HG02870 (cell line): ENCODE data around the gene TXNL4A.
"Not testable (repeated sequence)": the region's sequence is repeated elsewhere in the genome, so short reads cannot be mapped to it uniquely, and the experiment has no call there.

Source experiments
- ATAC-seq: cut with Tn5 transposase; IDR thresholded peaks from one replicate; pipeline ENCODE4 v1.9.1; 2021; ENCODE audit warnings: mild to moderate bottlenecking, moderate library complexity; ENCODE audit not compliant: unreplicated experiment

TXNL4A gene

DNA sequence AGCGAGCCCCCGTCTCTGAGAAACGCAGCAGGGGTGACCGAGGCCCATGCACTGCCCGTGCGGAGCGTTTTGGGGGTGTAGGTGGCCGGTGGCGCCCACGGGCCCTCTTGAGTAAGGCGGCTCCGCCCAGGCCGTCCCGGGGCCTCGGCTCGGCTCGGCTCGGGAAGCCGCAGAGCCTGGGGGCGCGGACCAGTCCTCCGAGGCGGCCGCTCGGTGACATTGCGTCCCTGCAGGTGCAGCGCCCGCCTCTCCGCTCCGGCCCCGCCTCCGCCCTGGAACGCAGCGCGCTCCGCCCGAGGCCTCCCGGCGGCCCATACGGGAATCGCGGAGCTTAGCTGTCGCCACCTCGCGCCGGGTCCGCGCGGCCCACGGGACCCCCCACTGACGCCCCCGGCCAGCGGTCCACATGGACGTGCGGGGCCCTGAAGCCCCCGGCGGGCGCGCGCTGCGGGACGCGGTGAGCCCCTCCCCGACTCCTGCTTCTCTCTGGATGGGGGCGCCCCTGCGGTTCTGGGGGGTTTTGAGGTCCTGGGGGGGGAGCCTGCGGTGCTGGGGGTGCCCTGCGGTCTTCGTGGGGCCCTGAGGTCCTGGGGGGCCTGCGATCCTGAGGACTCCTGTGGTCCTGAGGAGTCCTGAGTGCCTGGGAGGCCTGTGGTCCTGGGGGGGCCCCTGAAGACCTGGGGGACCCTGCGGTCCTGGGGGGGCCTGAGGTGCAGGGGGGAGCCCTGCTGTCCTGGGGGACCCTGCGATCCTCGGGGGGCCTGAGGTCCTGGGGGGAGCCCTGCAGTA lies 23.8 kb downstream of the TXNL4A start, which contains the start of gene HSBP1L1:
Gene HSBP1L1, plus strand, starts transcription at position 314 of the 789 bp plus-strand sequence. Its CDS starts 93 bp downstream, at position 407.
- peak; percentile 42 for ATAC-seq

DNA sequence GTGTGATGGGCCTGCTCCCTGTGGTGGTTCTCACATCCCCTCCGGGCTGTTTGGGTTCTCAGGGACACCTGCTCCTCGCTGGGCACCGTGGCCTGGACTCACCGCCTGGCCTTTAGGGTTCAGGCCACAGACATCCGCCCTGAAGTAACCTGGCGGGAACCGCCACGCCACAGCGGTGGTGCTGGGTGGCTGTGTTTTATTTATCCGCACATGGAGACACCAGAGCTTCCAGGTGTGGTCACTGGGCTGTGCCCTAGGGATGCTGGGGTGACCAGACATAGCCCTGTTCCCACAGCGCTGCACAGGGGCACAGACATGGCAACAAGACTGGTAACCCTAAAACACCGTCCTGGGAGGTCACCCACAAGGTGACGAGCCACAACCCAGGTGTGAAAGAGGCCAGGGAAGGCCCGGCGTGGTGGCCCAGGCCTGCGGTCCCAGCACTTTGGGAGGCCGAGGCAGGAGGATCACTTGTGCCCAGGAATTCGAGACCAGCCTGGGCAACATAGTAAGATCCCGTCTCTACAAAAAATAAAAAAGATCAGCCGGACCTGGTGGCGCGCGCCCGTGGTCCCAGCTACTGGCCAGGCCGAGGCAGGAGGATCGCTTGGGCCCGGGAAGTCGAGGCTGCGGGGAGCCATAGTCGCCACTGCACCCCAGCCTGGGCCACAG lies 24.6 kb downstream of the TXNL4A start:
- no peak for ATAC-seq

DNA sequence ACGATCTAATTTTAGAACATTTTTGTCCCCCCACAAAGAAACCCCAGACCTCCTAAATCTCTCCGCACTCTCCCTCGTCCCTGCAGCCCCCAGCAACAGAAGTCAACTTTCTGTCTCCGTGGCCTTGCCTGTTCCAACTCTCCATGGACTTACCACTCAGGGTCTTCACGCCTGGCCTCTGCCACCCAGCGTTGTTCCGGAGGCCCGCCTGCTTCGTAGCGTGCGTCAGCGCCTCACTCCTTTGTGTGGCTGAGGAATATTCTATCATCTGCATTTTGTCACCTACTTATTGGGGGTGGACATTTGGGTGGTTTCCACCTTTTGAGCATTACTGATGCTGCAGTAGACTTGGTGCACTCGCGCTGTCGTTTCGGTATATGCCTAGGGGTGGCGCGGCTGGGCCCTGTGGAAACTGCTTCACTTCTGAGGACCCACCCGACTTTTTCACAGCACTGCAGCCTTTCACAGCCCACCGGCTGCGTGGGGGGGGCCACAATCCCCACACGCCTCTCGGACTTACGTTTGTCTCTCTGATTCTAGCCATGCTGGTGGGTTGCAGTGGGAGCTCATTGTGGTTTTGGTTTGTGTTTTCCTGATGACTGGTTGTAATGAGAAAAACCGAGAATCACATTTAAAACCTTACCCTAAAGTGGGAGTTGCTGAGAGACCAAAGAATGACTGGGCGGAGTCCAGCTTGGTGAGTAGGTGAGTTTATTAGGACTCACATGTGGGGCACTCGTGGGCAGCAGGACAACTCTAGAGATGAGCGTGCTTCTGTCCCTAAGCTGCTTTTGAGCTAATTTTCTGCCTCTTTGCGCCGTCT lies 25.3 kb downstream of the TXNL4A start:
- peak; percentile 63 for ATAC-seq

DNA sequence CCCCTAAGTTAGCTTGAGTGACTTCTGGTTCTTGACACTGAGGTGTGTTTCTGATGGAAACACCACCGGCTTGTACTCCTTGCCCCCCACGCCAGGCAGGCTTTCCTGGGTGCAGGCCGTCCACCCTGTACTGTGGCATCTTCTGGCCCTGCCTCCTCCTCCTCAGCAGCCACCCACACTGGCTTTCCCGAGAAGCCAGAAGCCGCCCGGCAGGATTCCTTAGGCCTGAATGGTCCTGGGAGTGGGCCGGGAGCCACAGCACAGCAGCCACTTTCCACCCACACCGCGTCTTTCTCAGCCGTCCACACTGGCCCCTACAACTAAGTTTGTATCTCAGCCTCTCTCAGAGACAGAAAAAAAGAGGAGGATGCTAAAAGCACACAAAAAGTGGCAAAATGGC lies 26.1 kb downstream of the TXNL4A start:
- no peak for ATAC-seq

DNA sequence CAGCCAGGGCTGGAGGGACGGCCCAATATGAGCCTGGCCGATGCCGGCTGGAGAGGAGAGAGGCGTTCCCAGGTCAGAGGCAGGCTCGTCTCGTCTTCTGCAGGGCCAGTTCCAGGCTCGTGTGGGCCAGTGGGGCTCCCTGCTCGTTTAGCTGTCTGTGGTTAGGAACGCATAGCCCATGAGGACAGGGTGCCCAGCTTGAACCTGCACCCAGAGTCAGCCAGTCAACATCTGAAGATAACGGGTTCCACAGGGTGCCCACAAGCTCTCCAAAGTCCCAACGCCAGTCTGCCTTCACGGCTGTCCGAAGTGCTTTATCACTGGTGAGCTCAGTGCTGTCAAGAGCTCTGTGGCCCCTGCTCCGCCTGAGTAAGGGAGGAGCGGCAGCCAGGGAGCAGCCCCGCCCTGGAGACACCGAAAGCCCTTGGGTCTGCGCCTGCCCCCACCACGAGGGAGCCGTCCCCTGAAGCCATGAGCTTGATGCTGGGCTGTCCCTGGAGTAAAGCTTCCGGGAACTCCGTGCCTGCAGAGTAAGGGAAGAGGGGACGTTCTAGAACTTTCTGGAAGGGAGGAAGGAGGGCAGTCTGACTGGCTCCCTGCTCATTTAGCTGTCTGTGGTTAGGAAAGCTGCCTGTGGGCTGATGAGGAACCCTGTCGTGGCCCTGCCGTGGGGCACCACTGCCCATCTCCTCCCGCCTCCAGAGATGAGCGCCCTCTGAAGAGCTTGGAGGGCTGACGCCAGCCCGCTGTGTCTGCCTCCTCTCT lies 26.7 kb downstream of the TXNL4A start:
- no peak for ATAC-seq

DNA sequence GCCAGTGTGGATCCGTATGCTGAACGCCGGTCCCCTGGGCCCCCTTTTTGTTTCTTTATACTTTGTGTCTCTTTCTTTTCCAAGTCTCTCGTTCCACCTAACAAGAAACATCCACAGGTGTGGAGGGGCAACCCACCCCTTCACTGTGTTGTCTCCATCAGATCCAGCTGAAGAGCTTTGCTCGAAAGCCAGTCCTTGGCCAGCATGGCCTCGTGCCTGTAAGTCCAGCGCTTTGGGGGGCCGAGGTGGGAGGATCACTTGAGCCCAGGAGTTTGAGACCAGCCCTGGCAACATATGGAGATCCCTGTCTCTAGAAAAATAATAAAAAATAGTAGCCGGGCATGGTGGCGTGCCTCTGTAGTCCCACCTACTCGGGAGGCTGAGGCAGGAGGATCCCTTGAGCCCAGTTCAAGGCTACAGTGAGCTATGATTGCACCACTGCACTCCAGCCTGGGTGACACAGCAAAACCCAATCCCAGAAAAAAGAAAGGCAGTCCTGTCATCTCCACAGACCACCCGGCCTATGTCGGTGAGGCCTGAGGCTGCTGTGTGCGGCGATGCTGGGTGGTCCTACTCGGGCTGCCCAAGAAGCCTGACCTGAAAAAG lies 27.3 kb downstream of the TXNL4A start:
- no peak for ATAC-seq

DNA sequence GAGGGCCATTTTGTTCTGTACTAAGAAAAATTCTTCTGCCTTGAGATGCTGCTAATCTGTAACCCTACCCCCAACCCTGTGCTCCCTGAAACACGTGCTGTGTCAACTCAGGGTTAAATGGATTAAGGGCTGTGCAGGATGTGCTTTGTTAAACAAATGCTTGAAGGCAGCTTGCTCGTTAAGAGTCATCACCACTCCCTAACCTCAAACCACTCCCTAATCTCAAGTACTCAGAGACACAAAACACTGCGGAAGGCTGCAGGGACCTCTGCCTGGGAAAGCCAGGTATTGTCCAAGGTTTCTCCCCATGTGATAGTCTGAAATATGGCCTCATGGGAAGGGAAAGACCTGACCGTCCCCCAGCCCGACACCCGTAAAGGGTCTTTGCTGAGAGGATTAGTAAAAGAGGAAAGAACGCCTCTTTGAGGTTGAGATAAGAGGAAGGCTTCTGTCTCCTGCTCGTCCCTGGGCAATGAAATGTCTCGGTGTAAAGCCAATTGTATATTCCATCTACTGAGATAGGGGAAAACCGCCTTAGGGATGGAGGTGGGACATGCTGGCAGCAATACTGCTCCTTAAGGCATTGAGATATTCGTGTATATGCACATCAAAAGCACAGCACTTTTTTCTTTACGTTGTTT lies 28.1 kb downstream of the TXNL4A start:
- not testable (repeated sequence) for ATAC-seq

DNA sequence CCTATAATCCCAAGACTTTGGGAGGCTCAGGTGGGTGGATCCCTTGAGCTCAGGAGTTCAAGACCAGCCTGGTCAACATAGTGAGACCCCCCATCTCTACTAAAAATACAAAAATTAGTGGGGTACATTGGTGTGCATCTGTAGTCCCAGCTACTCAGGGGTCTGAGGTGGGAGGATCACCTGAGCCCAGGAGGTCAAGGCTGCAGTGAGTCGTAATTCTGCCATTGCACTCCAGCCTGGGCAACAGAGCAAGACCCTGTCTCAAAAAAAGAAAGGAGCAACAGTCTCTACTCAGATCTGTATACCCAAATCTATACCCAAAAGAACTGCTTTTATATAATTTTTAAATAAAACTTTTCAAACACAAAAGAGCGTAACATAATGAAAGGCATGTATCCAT lies 29.4 kb downstream of the TXNL4A start:
- no peak for ATAC-seq

DNA sequence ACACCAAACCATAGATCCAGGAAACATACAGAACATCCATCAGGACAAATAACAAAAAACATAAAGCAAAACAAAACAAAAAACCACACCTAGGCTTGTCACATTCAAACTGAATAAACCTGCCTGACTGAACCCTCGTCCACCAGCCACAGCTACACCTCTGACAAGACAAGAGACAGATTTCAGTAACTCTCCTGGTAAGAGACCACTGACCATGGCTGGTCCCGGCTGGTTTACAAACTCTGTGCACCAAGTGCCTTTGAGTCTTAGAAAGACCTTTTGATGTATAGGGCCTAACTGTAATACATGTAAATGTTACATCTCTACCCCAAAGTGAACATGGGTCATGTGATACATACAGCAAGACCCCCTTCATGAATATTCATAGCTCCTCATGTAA lies 32.1 kb downstream of the TXNL4A start:
- no peak for ATAC-seq

DNA sequence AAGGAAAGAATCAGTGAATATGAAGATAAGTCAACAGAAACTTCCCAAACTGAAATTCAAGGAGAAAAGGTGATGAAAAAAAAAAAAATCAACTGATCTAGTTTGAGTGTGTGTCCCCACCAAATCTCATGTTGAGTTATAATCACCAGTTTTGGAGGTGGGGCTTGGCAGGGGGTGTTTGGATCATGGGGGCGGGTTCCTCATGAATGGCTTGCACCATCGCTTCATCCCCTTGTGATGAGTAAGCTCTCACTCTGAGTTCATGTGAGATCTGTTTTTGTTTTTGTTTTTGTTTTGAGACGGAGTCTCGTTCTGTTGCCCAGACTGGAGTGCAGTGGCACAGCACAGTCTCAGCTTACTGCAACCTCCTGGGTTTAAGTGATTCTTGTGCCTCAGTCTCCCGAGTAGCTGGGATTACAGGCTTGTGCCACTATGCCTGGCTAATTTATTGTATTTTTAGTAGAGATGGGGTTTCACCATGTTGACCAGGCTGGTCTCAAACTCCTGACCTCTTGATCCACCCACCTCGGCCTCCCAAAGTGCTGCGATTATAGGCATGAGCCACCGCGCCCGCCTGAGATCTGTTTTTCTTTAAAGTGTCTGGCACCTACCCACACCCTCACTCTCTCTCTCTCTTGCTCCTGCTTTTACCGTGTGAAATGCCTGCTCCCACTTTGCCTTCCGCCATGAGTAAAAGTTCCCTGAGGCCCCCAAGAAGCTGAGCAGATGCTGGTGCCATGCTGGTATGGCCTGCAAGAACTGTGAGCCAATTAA lies 32.9 kb downstream of the TXNL4A start:
- no peak for ATAC-seq

DNA sequence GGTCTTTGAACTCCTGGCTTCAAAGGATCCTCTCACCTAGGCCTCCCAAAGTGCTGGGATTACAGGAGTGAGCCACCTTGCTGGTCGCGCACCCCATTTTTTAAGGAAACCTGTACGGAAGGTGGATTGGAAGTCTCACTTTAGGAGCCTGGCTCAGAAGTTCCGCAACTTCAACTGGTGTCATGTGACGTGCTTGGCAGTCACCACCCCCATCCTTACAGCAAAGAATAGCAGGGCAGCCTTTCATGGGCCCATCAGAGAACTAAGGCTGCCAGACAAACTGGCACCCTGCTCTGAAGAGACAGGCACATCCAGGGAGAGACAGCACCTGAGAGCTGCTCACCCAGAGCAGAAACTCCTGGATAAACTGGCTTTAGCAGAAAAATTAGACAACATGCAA lies 33.6 kb downstream of the TXNL4A start:
- ATAC-seq: no peak

DNA sequence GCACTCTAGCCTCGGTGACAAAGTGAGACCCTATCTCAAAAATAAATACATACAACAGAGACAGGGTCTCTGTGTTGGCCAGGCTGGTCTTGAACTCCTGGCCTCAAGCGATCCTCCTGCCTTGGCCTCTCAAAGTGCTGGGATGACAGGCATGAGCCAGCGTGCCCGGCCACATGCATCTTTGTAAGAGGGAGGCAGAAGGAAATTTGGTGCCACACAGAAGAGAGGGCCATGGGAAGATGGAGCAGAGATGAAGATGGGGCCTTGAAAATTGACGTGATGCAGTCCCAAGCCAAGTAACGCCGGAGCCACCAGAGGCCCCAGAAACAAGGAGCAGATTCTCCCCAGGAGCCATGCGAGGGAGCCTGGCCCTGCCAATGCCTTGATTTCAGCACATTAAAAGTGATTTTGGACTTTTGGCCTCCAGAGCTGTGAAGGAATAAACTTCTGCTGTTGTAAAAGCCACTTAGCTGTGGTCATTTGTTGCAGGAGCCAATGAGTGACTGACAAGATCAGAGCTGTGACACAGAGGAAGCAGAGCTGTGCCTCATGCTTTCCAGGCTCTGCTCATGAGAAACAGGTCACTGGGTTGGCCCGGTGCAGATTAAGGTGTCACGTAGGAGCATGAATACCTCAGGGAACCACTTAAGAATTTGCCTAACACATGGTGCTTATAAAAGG lies 34.3 kb downstream of the TXNL4A start:
- ATAC-seq: no peak

DNA sequence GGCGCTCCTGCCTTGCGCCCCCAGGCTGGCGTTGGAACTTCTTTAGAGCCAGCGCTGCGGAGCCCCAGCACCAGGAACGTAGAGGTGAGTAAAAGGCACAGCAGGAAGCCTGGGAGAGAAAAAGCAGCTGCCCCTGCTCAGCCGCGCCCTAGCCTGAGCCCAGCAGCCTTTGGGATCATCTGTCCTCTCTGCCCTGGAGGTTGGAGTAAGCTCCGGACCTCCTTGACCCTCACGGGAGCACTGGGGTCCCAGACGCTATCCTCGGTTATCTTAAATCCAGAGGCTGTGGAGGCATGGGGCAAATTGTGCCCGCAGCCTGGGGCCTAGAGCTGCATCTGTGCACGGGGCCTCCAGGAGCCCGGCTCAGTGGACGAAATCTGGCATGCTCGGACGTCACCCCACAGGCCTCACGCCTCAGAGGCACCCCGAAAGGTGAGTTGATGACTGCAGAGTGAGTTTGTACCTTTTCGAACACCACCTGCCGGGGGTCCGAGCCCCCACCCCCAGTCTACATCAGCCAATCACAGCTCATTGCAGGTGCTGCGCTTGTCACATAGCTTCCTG lies 35.3 kb downstream of the TXNL4A start:
- no peak for ATAC-seq

DNA sequence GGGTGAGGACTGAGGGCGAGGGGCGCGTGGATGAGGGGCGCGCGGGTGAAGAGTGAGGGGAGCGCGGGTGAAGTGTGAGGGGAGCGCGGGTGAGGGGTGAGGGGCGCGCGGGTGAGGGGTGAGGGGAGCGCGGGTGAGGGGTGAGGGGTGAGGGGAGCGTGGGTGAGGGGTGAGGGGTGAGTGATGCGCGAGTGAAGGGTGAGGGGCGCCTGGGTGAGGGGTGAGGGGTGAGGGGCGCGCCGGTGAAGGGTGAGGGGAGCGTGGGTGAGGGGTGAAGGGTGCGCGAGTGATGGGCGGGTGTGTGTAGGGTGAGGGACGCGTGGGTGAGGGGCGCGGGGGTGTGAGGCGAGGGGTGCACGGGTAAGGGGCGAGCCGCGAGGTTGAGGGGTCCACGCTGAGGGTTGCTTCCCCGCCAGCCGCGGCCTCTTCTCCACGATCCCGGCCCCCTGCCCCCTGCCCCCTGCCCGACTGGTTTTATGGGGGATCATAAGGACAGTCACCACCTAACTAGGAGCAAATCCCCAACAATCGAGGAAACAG lies 35.8 kb downstream of the TXNL4A start:
- no peak for ATAC-seq

DNA sequence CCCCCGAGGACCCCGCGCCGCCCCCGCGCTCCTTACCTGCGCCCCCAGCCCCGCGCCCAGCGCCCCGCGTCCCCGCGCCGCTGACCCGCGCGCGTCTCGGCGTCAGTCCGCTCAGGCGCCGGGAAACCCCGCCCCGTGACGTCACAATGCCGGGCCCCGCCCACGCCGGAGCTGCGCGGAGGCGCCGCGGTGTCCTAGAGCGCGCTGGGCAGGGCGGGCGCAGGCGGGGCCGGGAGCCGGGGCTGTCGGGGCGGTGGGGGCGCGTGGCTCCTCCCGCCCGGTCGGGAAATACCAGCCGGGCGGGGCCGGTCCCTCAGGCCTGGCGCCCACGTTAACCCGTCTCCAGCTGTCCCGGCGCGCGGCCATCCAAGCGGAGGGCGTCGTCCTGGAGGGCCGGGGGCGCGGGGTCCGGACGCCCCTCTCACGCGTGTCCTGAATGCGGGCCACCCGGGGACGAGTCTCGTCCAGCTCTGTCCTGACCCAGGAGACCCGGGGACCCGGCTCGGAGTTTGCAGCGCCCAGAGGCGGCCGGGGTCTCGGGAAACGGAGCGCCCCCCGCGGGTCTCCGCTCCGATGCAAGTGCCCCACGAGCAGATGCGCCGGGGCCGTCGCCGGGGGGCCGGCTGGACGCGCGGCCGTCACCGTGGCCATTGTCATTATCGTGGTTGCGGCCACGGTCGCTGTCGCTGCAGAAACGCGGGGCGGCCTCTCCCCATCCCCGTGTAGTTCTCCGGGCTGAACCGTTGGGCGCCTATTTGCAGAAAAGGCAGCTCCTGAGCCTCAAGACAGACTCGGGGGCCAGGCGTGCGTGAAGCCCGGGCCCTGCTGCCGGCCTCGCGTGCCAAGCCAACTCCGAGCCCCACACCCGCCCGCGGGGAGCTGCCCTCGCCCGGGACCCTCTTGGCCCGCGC lies 36.6 kb downstream of the TXNL4A start, which contains the start of gene SLC66A2:
Gene SLC66A2, minus strand, starts transcription at position 109 of the 911 bp plus-strand sequence. CDS start 727 bp downstream, outside the sequence.
- ATAC-seq: peak; percentile 63

DNA sequence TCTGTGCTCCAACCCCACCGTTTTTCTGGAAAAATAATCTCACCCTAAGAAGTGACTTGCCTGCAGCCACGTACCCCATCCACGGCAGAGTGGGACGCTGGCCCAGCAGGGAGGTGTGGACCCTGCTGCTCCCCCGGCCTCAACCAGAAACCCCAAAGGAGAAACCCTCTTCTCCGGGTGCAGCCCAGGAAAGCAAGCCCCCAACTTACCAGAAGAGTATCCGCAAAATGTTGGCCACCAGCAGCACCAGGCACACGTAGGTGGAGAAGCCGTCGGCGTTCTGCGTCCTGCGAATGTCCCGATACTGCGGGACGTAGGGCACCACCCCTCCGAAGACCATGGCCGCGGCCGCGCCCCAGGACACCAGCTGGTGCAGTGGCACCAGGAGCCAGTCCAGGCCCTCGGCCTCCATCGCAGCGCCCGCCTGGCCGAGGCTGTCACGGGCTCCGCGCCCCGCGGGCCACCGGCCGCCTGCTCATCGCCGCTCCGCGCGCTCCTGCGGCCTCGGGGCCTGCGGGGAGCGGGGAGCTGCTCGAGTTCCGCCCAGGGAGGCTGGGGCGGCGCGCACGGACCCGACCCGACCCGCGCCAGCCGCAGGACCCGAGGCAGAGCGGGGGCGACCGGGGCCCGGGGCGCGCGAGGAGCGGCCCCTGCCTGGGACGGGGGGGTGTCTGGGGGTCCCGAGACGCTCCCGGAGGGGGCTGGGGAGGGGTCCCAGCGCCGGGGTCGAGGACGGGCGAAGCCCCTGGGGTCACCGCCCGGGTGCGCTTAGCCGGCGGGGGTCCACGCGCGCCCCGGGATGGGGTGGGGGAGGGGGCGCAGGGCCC lies 37.6 kb downstream of the TXNL4A start:
- ATAC-seq: no peak
